Gastroesophageal sphincter (tissue), 3 donors: ENCODE measurements around the gene ABCA9.

Source experiments
- EP300 ChIP-seq: sonication (generic); formaldehyde crosslinking; IDR thresholded peaks from one replicate; pipeline ENCODE4 v1.6.1; 2017; ENCODE audit warnings: antibody characterized with exemption, mild to moderate bottlenecking
- POLR2A ChIP-seq, 2 donors: fragments of 450-650 bp; IDR thresholded peaks; one replicate each; pipeline ENCODE4 v1.6.1; 2017; ENCODE audit warnings: antibody characterized with exemption in 2 of 2, mild to moderate bottlenecking in 2 of 2, moderate library complexity in 1 of 2
- POLR2AphosphoS5 ChIP-seq: sonication (generic); formaldehyde crosslinking; IDR thresholded peaks from one replicate; pipeline ENCODE4 v1.6.1; 2017; ENCODE audit warnings: antibody characterized with exemption
- TF ChIP-seq, protein P1 (sequence below), 4 experiments: fragments of 200-600 bp in 2 of 4; fragments of 450-650 bp in 2 of 4; sonication (generic) in 1 of 4; IDR thresholded peaks; one replicate each; pipeline ENCODE4 v1.5.1; 2017 to 2019; ENCODE audit warnings: antibody characterized with exemption in 4 of 4, mild to moderate bottlenecking in 2 of 4, moderate library complexity in 2 of 4

GRCh38 chr17:69031839-69032238 lies 28.9 kb downstream of the ABCA9 start:
- no peak for TF ChIP-seq POLR2A (IDR thresholded peaks at IDR 0.05)
- TF ChIP-seq, protein P1, sequence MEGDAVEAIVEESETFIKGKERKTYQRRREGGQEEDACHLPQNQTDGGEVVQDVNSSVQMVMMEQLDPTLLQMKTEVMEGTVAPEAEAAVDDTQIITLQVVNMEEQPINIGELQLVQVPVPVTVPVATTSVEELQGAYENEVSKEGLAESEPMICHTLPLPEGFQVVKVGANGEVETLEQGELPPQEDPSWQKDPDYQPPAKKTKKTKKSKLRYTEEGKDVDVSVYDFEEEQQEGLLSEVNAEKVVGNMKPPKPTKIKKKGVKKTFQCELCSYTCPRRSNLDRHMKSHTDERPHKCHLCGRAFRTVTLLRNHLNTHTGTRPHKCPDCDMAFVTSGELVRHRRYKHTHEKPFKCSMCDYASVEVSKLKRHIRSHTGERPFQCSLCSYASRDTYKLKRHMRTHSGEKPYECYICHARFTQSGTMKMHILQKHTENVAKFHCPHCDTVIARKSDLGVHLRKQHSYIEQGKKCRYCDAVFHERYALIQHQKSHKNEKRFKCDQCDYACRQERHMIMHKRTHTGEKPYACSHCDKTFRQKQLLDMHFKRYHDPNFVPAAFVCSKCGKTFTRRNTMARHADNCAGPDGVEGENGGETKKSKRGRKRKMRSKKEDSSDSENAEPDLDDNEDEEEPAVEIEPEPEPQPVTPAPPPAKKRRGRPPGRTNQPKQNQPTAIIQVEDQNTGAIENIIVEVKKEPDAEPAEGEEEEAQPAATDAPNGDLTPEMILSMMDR (IDR thresholded peaks at IDR 0.05) = no peak
- TF ChIP-seq POLR2AphosphoS5 = no peak
- no peak for TF ChIP-seq EP300
